DOHH2 (cell line): ENCODE measurements around the gene SLC17A4.
A peak's percentile ranks its signal among the peaks of the same experiment; 100 is the strongest.

Experiments used
- H3F3A ChIP-seq: fragments of 200-600 bp; sonication (generic), shearing (Covaris generic); 2 replicates; pipeline ENCODE4 v1.6.0; 2016; ENCODE audit warnings: antibody characterized with exemption, mild to moderate bottlenecking; ENCODE audit not compliant: control insufficient read depth, insufficient read depth
- H3K27ac ChIP-seq: fragments of 200-600 bp; sonication (generic); 2 replicates; pipeline ENCODE4 v1.5.1; 2014; ENCODE audit warnings: low read depth, mild to moderate bottlenecking, low read length, moderate library complexity
- H3K27me3 ChIP-seq: fragments of 200-600 bp; sonication (generic); 2 replicates; pipeline ENCODE4 v1.6.1; 2014; ENCODE audit warnings: mild to moderate bottlenecking, low read length, mixed read lengths; ENCODE audit not compliant: control insufficient read depth
- H3K36me3 ChIP-seq: fragments of 200-600 bp; sonication (generic); 2 replicates; pipeline ENCODE4 v1.6.1; 2014; ENCODE audit warnings: mild to moderate bottlenecking, low read length, moderate library complexity, mixed read lengths; ENCODE audit not compliant: control insufficient read depth
- H3K4me1 ChIP-seq: fragments of 200-600 bp; sonication (generic); 2 replicates; pipeline ENCODE4 v1.6.1; 2014; ENCODE audit warnings: mild to moderate bottlenecking, low read length, mixed read lengths; ENCODE audit not compliant: control insufficient read depth
- H3K4me2 ChIP-seq: fragments of 200-600 bp; sonication (generic); 2 replicates; pipeline ENCODE4 v1.6.0; 2014; ENCODE audit warnings: mild to moderate bottlenecking, low read length, moderate library complexity
- H3K4me3 ChIP-seq: fragments of 200-600 bp; sonication (generic); 2 replicates; pipeline ENCODE4 v1.5.1; 2014; ENCODE audit warnings: mild to moderate bottlenecking, low read length, mixed read lengths
- H3K79me2 ChIP-seq: fragments of 200-600 bp; sonication (generic); 2 replicates; pipeline ENCODE4 v1.6.1; 2014; ENCODE audit warnings: mild to moderate bottlenecking, low read length, mixed read lengths; ENCODE audit not compliant: control insufficient read depth
- H3K9me2 ChIP-seq: fragments of 200-600 bp; sonication (generic); replicated peaks from 2 replicates; pipeline ENCODE4 v1.6.1; 2014; ENCODE audit warnings: mild to moderate bottlenecking, low read length, mixed read lengths; ENCODE audit not compliant: control insufficient read depth
- H3K9me3 ChIP-seq: fragments of 200-600 bp; sonication (generic); 2 replicates; pipeline ENCODE4 v1.6.1; 2014; ENCODE audit warnings: antibody characterized with exemption, low read length, mixed read lengths; ENCODE audit not compliant: control insufficient read depth, insufficient read depth
- H4K20me1 ChIP-seq: fragments of 200-600 bp; sonication (generic); 2 replicates; pipeline ENCODE4 v1.6.0; 2014; ENCODE audit warnings: low read depth, mild to moderate bottlenecking, antibody characterized with exemption, low read length, moderate library complexity; ENCODE audit not compliant: control insufficient read depth, insufficient read depth
- EZH2phosphoT487 ChIP-seq: fragments of 200-600 bp; sonication (generic); IDR thresholded peaks from 2 replicates; pipeline ENCODE4 v1.6.1; 2017; ENCODE audit warnings: borderline replicate concordance, mild to moderate bottlenecking, antibody characterized with exemption, low read length, moderate library complexity, mixed read lengths
- TF ChIP-seq, protein P1 (sequence below): fragments of 200-600 bp; sonication (generic); IDR thresholded peaks from one replicate; pipeline ENCODE4 v1.5.1; 2014; ENCODE audit warnings: antibody characterized with exemption, mild to moderate bottlenecking, low read depth, low read length; ENCODE audit not compliant: poor library complexity, severe bottlenecking

Gene SLC17A4

DNA sequence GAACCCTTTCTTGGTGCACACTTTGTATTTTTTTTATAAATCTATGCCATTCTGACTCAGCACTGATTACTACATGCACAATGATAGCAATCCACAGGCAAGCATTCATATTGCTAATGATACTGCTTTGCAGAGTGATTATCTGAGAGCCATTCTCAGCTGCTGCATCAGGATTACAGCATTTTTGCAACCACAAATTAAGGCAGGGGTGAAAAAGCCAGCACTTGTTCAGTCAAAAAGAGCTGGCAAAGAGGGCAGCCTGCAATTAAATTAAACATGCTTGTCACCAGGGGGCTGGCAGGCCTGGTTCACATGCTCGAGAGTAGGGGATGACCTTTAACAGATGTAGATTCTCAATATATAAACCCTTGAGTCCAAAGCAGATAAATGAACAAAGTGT lies 40.7 kb upstream of the SLC17A4 start:
- H3K4me2 ChIP-seq = no peak overlapping the region
- no peaks in the 10 kb centered on the region for H3K79me2 ChIP-seq
- no peak for TF ChIP-seq EZH2phosphoT487
- TF ChIP-seq, protein P1, sequence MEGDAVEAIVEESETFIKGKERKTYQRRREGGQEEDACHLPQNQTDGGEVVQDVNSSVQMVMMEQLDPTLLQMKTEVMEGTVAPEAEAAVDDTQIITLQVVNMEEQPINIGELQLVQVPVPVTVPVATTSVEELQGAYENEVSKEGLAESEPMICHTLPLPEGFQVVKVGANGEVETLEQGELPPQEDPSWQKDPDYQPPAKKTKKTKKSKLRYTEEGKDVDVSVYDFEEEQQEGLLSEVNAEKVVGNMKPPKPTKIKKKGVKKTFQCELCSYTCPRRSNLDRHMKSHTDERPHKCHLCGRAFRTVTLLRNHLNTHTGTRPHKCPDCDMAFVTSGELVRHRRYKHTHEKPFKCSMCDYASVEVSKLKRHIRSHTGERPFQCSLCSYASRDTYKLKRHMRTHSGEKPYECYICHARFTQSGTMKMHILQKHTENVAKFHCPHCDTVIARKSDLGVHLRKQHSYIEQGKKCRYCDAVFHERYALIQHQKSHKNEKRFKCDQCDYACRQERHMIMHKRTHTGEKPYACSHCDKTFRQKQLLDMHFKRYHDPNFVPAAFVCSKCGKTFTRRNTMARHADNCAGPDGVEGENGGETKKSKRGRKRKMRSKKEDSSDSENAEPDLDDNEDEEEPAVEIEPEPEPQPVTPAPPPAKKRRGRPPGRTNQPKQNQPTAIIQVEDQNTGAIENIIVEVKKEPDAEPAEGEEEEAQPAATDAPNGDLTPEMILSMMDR = no peak
- no peaks in the 10 kb centered on the region for H3F3A ChIP-seq
- H3K27ac ChIP-seq = no peak overlapping the region
- no peaks in the 10 kb centered on the region for H3K9me2 ChIP-seq
- peaks cover 3% of the 10 kb centered on the region; the same call in 1 of the 2 replicates for H3K9me3 ChIP-seq
- no peaks in the 10 kb centered on the region for H4K20me1 ChIP-seq
- no peaks in the 10 kb centered on the region for H3K27me3 ChIP-seq
- no peaks in the 10 kb centered on the region for H3K36me3 ChIP-seq
- no peaks in the 10 kb centered on the region for H3K4me1 ChIP-seq
- H3K4me3 ChIP-seq = no peak overlapping the region

DNA sequence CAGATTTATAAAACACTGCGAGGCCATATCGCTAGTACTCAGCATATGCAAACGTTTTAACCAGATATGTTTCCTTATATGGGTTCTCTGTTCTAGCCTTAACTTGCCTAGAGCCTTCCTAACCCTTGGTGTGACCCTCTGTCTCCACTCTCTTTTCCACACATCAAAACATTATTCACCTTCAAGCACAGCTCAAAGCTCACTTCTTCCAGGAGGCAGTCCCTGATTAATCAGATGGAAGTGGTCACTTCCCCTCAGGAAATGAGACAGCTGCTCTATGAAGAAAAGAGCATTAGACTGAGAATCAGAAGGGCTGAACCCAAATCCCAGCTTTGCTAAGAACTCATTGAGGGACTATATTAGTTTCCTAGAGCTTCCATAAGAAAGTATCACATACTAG lies 39.8 kb upstream of the SLC17A4 start:
- no peaks in the 10 kb centered on the region for H3K79me2 ChIP-seq
- H3K9me3 ChIP-seq = peaks cover 3% of the 10 kb centered on the region; the same call in 1 of the 2 replicates
- H3K9me2 ChIP-seq = no peaks in the 10 kb centered on the region
- no peaks in the 10 kb centered on the region for H3K36me3 ChIP-seq
- H3K4me1 ChIP-seq = no peaks in the 10 kb centered on the region
- TF ChIP-seq, protein P1 = no peak
- no peak for TF ChIP-seq EZH2phosphoT487
- H4K20me1 ChIP-seq = no peaks in the 10 kb centered on the region
- H3F3A ChIP-seq = no peaks in the 10 kb centered on the region
- H3K4me3 ChIP-seq = no peak overlapping the region
- no peak overlapping the region for H3K4me2 ChIP-seq
- no peaks in the 10 kb centered on the region for H3K27me3 ChIP-seq
- no peak overlapping the region for H3K27ac ChIP-seq

DNA sequence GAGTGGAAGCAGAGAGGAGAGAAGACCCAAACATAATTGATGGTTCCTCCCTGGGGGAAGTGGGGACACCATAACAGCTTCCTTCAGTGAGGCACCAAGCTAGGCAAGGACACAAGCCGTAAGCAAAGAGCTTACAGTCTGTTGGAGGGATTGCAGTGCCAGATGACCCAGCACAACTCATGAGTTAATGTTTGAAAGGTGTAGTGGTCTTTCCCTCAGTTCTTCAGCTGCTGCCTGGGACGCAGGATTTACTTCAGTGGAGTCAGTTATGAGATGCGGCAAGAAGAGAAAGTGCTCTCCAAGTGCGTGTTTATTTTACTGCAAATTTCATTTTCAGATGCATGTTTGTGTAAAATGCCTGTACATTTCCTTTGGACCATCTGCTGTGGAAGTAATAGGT lies 38.7 kb upstream of the SLC17A4 start:
- H3K4me3 ChIP-seq = no peak overlapping the region
- no peaks in the 10 kb centered on the region for H3F3A ChIP-seq
- no peaks in the 10 kb centered on the region for H3K36me3 ChIP-seq
- peaks cover 3% of the 10 kb centered on the region; the same call in 1 of the 2 replicates for H3K9me3 ChIP-seq
- TF ChIP-seq EZH2phosphoT487 = no peak
- H3K4me1 ChIP-seq = no peaks in the 10 kb centered on the region
- no peak overlapping the region for H3K4me2 ChIP-seq
- no peaks in the 10 kb centered on the region for H3K79me2 ChIP-seq
- no peaks in the 10 kb centered on the region for H4K20me1 ChIP-seq
- no peak overlapping the region for H3K27ac ChIP-seq
- H3K9me2 ChIP-seq = no peaks in the 10 kb centered on the region
- H3K27me3 ChIP-seq = no peaks in the 10 kb centered on the region

DNA sequence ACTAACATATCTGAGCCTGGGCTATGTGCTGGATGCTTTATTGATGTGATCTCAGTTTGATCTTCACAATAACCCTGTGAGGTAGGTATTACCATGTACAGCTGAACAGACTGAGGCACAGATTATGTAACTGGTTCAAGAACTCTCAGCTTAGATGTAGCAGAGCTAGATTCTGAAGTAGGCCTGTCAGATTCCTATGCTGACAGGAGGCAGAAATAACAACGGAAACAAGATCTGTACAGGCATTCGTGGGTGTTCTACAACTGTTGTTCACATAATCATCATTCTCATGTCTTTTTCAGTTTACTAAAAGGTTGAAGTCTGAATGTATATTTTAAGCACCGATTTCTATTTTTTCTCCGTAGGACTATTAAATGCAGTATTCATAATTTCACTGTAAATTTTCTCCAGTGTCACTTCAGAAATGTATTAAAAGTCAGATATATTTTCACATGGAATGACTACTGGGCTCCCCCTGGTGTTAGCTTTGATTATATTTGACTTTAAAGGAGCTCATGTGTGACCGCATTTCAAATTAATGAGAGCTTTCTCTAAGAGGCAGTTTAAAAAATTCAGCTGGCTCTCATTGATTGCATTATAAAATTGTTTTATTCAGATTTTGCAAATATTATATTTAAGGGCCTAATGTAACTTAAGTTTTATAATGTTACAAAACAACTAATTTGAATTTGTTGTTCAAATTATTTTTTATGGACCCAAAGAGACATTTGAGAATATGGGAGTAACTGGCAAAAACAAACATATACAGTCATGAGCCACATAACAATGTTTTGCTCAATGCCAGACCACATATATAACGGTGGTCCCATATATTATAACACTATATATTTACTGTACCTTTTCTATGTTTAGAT lies 36.4 kb upstream of the SLC17A4 start:
- TF ChIP-seq, protein P1 = peak; percentile 70
- TF ChIP-seq EZH2phosphoT487 = no peak
- H3F3A ChIP-seq = no peaks in the 10 kb centered on the region
- no peak overlapping the region for H3K4me3 ChIP-seq
- H3K36me3 ChIP-seq = no peaks in the 10 kb centered on the region
- no peaks in the 10 kb centered on the region for H4K20me1 ChIP-seq
- H3K4me1 ChIP-seq = no peaks in the 10 kb centered on the region
- H3K9me3 ChIP-seq = no peaks in the 10 kb centered on the region
- no peaks in the 10 kb centered on the region for H3K9me2 ChIP-seq
- H3K79me2 ChIP-seq = no peaks in the 10 kb centered on the region
- no peak overlapping the region for H3K27ac ChIP-seq
- no peak overlapping the region for H3K4me2 ChIP-seq
- no peaks in the 10 kb centered on the region for H3K27me3 ChIP-seq
